Fibroblast of pulmonary artery (primary cell): ENCODE results near the gene PRKAA1.
A peak's percentile ranks its signal among the peaks of the same experiment; 100 is the strongest.

Source experiments
- DNase-seq: peaks from one replicate; pipeline ENCODE4 v3.0.0-alpha.2; 2010; ENCODE audit warnings: low read depth
- H3K4me3 ChIP-seq: replicated peaks from 2 replicates; pipeline ENCODE4 v1.5.1; 2011; ENCODE audit warnings: low read depth, mild to moderate bottlenecking, control low read depth, low read length, moderate library complexity
- CTCF ChIP-seq: IDR thresholded peaks from 2 replicates; pipeline ENCODE4 v1.5.1; 2011; ENCODE audit warnings: mild to moderate bottlenecking, control low read depth, low read length, inconsistent platforms; ENCODE audit errors: missing control alignments

The PRKAA1 gene

GRCh38 chr5:40813698-40814281, 15.6 kb upstream of the PRKAA1 start:
- H3K4me3 ChIP-seq = no peak overlapping the region
- DNase-seq = no peak
- TF ChIP-seq CTCF = no peak

GRCh38 chr5:40812125-40812524, 14.0 kb upstream of the PRKAA1 start:
- DNase-seq = no peak
- TF ChIP-seq CTCF = no peak
- no peak overlapping the region for H3K4me3 ChIP-seq

- TF ChIP-seq CTCF = no peak
- DNase-seq = no peak
- no peak overlapping the region for H3K4me3 ChIP-seq
These were observed 3.8 kb upstream of the PRKAA1 start for GRCh38 chr5:40801771-40802562.

- DNase-seq = no peak
- peak overlapping the region; percentile 96 for H3K4me3 ChIP-seq
- no peak for TF ChIP-seq CTCF
These were observed 1.1 kb upstream of the PRKAA1 start for GRCh38 chr5:40799258-40799657.

GRCh38 chr5:40798801-40799210, 632 bp upstream of the PRKAA1 start:
- TF ChIP-seq CTCF = peak; percentile 26
- H3K4me3 ChIP-seq = peak overlapping the region; percentile 96
- no peak for DNase-seq

GRCh38 chr5:40797273-40798011, 732 bp downstream of the PRKAA1 start:
- DNase-seq = peak; percentile 86
- TF ChIP-seq CTCF = no peak
- peak overlapping the region; percentile 76 for H3K4me3 ChIP-seq
